Measurements from ENCODE around the gene TAF8. TPM values are rescaled to one million over a fixed set of nuclear protein-coding genes. Genes with fewer than 3 reads are reported as not detected.

The TAF8 gene
- total RNA-seq, 1 experiment from 2014 or later, result 22.5 TPM

GRCh38 chr6:42125231-42125630, 74.9 kb downstream of the TAF8 start:
- H3K27me3 ChIP-seq (replicated peaks; ENCODE audit: insufficient read depth, low read depth, low read length, poor library complexity), result no peaks in the 10 kb centered on the region
- ChIA-PET POLR2A (ENCODE audit: low non-redundant PET) (no interaction called here), CTCF (no interaction called here)
- BruUV-seq (replicated peaks), result no TSS peak
- no peaks in the 10 kb centered on the region for H3K9me3 ChIP-seq (ENCODE audit: low read depth, low read length, poor library complexity, severe bottlenecking)
- no peak overlapping the region for H3K4me3 ChIP-seq (ENCODE audit: low read depth, low read length, poor library complexity, severe bottlenecking)
- H3K36me3 ChIP-seq (ENCODE audit: insufficient read depth, low read length, poor library complexity, severe bottlenecking), result no peaks in the 10 kb centered on the region
- no peaks in the 10 kb centered on the region for H3K4me1 ChIP-seq (ENCODE audit: insufficient read depth, low read length, poor library complexity, severe bottlenecking)
- no peak for DNase-seq (ENCODE audit: low spot score)
- TF ChIP-seq EZH2 (IDR thresholded peaks at IDR 0.05; ENCODE audit: borderline replicate concordance, low read depth, low read length, poor library complexity, severe bottlenecking), result no peak
- TF ChIP-seq CTCF (conservative IDR thresholded peaks at IDR 0.05; ENCODE audit: low read depth, low read length), result no peak
- intact Hi-C loops (cut with micrococcal nuclease; ENCODE audit: unreplicated experiment), result no loop called here
- no peak overlapping the region for H3K27ac ChIP-seq (ENCODE audit: low read depth, low read length, poor library complexity, severe bottlenecking)

- BruUV-seq (replicated peaks), result no TSS peak
- intact Hi-C loops (cut with micrococcal nuclease; ENCODE audit: unreplicated experiment), result no loop called here
- Histone ChIP-seq H3K4me3 (ENCODE audit: low read depth, low read length, poor library complexity, severe bottlenecking) (no peak overlapping the region), H3K27ac (ENCODE audit: low read depth, low read length, poor library complexity, severe bottlenecking) (no peak overlapping the region), H3K4me1 (ENCODE audit: insufficient read depth, low read length, poor library complexity, severe bottlenecking) (no peaks in the 10 kb centered on the region), H3K27me3 (replicated peaks; ENCODE audit: insufficient read depth, low read depth, low read length, poor library complexity) (no peaks in the 10 kb centered on the region), H3K9me3 (ENCODE audit: low read depth, low read length, poor library complexity, severe bottlenecking) (no peaks in the 10 kb centered on the region), H3K36me3 (ENCODE audit: insufficient read depth, low read length, poor library complexity, severe bottlenecking) (no peaks in the 10 kb centered on the region)
- TF ChIP-seq EZH2 (IDR thresholded peaks at IDR 0.05; ENCODE audit: borderline replicate concordance, low read depth, low read length, poor library complexity, severe bottlenecking) (no peak), CTCF (conservative IDR thresholded peaks at IDR 0.05; ENCODE audit: low read depth, low read length) (no peak)
- ChIA-PET CTCF (no interaction called here), POLR2A (ENCODE audit: low non-redundant PET) (no interaction called here)
- DNase-seq (ENCODE audit: low spot score), result no peak
These were observed 75.3 kb downstream of the TAF8 start for GRCh38 chr6:42125663-42126062.

- ChIA-PET POLR2A (ENCODE audit: low non-redundant PET) (no interaction called here), CTCF (interaction anchor here (1.5 kb wide), 1 partner anchor 208 kb away, joined by 3 read pairs; the partner anchor contains the start of genes BYSL and MED20)
- no peaks in the 10 kb centered on the region for H3K27me3 ChIP-seq (replicated peaks; ENCODE audit: insufficient read depth, low read depth, low read length, poor library complexity)
- DNase-seq (ENCODE audit: low spot score), result no peak
- no peaks in the 10 kb centered on the region for H3K36me3 ChIP-seq (ENCODE audit: insufficient read depth, low read length, poor library complexity, severe bottlenecking)
- TF ChIP-seq EZH2 (IDR thresholded peaks at IDR 0.05; ENCODE audit: borderline replicate concordance, low read depth, low read length, poor library complexity, severe bottlenecking) (no peak), CTCF (conservative IDR thresholded peaks at IDR 0.05; ENCODE audit: low read depth, low read length) (no peak)
- no peak overlapping the region for H3K27ac ChIP-seq (ENCODE audit: low read depth, low read length, poor library complexity, severe bottlenecking)
- no peaks in the 10 kb centered on the region for H3K9me3 ChIP-seq (ENCODE audit: low read depth, low read length, poor library complexity, severe bottlenecking)
- intact Hi-C loops (cut with micrococcal nuclease; ENCODE audit: unreplicated experiment), result no loop called here
- H3K4me1 ChIP-seq (ENCODE audit: insufficient read depth, low read length, poor library complexity, severe bottlenecking), result no peaks in the 10 kb centered on the region
- no TSS peak for BruUV-seq (replicated peaks)
- no peak overlapping the region for H3K4me3 ChIP-seq (ENCODE audit: low read depth, low read length, poor library complexity, severe bottlenecking)
These were observed 78.4 kb downstream of the TAF8 start for GRCh38 chr6:42128460-42129359.
